Right ventricle myocardium inferior (tissue), 1 donor: ENCODE measurements around the gene PODNL1. TPM values are rescaled to one million over a fixed set of nuclear protein-coding genes. Genes with fewer than 3 reads are reported as not detected.

Experiments used
- ATAC-seq: fragments of 200-7000 bp; cut with Tn5 transposase; one replicate; pipeline ENCODE4 v1.9.1; 2020; ENCODE audit warnings: mild to moderate bottlenecking, moderate library complexity
- DNase-seq: peaks from one replicate; pipeline ENCODE4 v3.0.0; 2021; ENCODE audit errors: missing footprints
- intact Hi-C: fragments of 100-400 bp; cut with DNase I; formaldehyde crosslinking; loops from one replicate; pipeline ENCODE4 v1.11.0; 2022
- total RNA-seq: library from RNA; stranded (reverse); fragmentation: NEBNext Ultra II Directional; extraction: Animal tissue kit (Norgen Biotek cat#: 25700); gene quantifications from one replicate; pipeline ENCODE4 v1.2.1, GENCODE V29; 2021
- donor health status: DM: no; HTN: yes; CAD: no; lungs with severe emphysema.

Gene PODNL1
- total RNA-seq, 1 donor from 2014 or later: 2.5 TPM

GRCh38 chr19:13960863-13961784 lies 22.9 kb upstream of the PODNL1 start:
- DNase-seq (peak; percentile 44), ATAC-seq (no peak)
- intact Hi-C loops: no loop called here

- DNase-seq (peak; percentile 60), ATAC-seq (no peak)
- intact Hi-C loops: loop anchor here (2.0 kb wide), 1 partner anchor 15 kb away; no protein-coding TSS in a partner anchor
These were observed 22.0 kb upstream of the PODNL1 start for GRCh38 chr19:13959962-13960862.

- no peak for ATAC-seq
- intact Hi-C loops: loop anchor here (2.0 kb wide), 1 partner anchor 15 kb away; no protein-coding TSS in a partner anchor
- peak; percentile 64 for DNase-seq
These were observed 21.1 kb upstream of the PODNL1 start for GRCh38 chr19:13959141-13959961.

- no peak for ATAC-seq
- intact Hi-C loops: loop anchor here (2.0 kb wide), 1 partner anchor 17 kb away; no protein-coding TSS in a partner anchor
These were observed 19.8 kb upstream of the PODNL1 start for GRCh38 chr19:13958043-13958442.

GRCh38 chr19:13957051-13957450 lies 18.8 kb upstream of the PODNL1 start:
- intact Hi-C loops: no loop called here
- ATAC-seq: no peak
- DNase-seq: peak; percentile 69

More at GRCh38 chr19:13958043-13958442, 19.8 kb upstream of the PODNL1 start:
- DNase-seq: peak; percentile 41

- peak; percentile 58 for DNase-seq
- intact Hi-C loops: no loop called here
- no peak for ATAC-seq
These were observed 18.1 kb upstream of the PODNL1 start for GRCh38 chr19:13956365-13956744.

- DNase-seq (peak; percentile 44), ATAC-seq (no peak)
- intact Hi-C loops: no loop called here
These were observed 17.6 kb upstream of the PODNL1 start for GRCh38 chr19:13955662-13956364.

- intact Hi-C loops: no loop called here
- DNase-seq: no peak
- ATAC-seq: no peak
These were observed 16.0 kb upstream of the PODNL1 start for GRCh38 chr19:13954185-13954584.

- ATAC-seq: peak; percentile 9
- intact Hi-C loops: loop anchor here (2.0 kb wide), 2 partner anchors 46 to 54 kb away; partner anchors contain the start of genes BRME1, CC2D1A and RFX1
- no peak for DNase-seq
These were observed 14.8 kb upstream of the PODNL1 start for GRCh38 chr19:13952931-13953531.

- peak; percentile 99 for DNase-seq
- intact Hi-C loops: loop anchor here (2.0 kb wide), 2 partner anchors 46 to 54 kb away; partner anchors contain the start of genes BRME1, CC2D1A and RFX1
These were observed 14.1 kb upstream of the PODNL1 start, which contains the start of gene DCAF15 for GRCh38 chr19:13952154-13952930. TSS of gene DCAF15 (plus strand) at chr19:13952509. CDS start at chr19:13952513, 4 bp downstream.

GRCh38 chr19:13951799-13952153 lies 13.6 kb upstream of the PODNL1 start:
- no peak for DNase-seq
- intact Hi-C loops: loop anchor here (2.0 kb wide), 2 partner anchors 45 to 55 kb away; partner anchors contain the start of genes BRME1, CC2D1A and RFX1

More at GRCh38 chr19:13952154-13952930, 14.1 kb upstream of the PODNL1 start, which contains the start of gene DCAF15:
- peak; percentile 99 for ATAC-seq

GRCh38 chr19:13951043-13951442 lies 12.8 kb upstream of the PODNL1 start:
- ATAC-seq (no peak), DNase-seq (no peak)
- intact Hi-C loops: no loop called here

More at GRCh38 chr19:13951799-13952153, 13.6 kb upstream of the PODNL1 start:
- no peak for ATAC-seq

GRCh38 chr19:13946414-13946813 lies 8.2 kb upstream of the PODNL1 start:
- ATAC-seq: no peak
- no peak for DNase-seq
- intact Hi-C loops: no loop called here

- DNase-seq (no peak), ATAC-seq (no peak)
- intact Hi-C loops: no loop called here
These were observed 3.9 kb upstream of the PODNL1 start for GRCh38 chr19:13942023-13942684.

- ATAC-seq: no peak
- no peak for DNase-seq
- intact Hi-C loops: no loop called here
These were observed 527 bp downstream of the PODNL1 start for GRCh38 chr19:13937479-13938300.
